IMR-90 (cell line): Measurements from ENCODE around the gene SSBP2. TPM values are rescaled to one million over a fixed set of nuclear protein-coding genes. Genes with fewer than 3 reads are reported as not detected.

Experiments used
- ATAC-seq: fragments of 200-7000 bp; cut with Tn5 transposase; 2 replicates; pipeline ENCODE4 v1.9.1; 2020; ENCODE audit warnings: low read depth, mild to moderate bottlenecking, moderate library complexity
- BruUV-seq: library from RNA; stranded (reverse); fragments of 400-500 nt; replicated peaks from 2 replicates; lab custom pipeline; 2021; lab: Mats Ljungman, UMichigan
- CTCF ChIA-PET: fragments of 300-600 bp; formaldehyde crosslinking; extraction: SDS; loops from one replicate; lab custom pipeline; 2021; ENCODE audit warnings: antibody characterized with exemption; lab: Yijun Ruan, JAX
- POLR2A ChIA-PET: fragments of 300-600 bp; sonication (Branson Sonifier 250); formaldehyde crosslinking; loops from one replicate; lab custom pipeline; 2022; ENCODE audit warnings: antibody characterized with exemption; ENCODE audit not compliant: unreplicated experiment; lab: Charles Lee
- DNase-seq: peaks from one replicate; pipeline ENCODE4 v3.0.0; 2013
- H2AFZ ChIP-seq: replicated peaks from 2 replicates; pipeline ENCODE3; 2013; ENCODE audit warnings: low read length, mild to moderate bottlenecking; ENCODE audit not compliant: poor library complexity
- H2AK5ac ChIP-seq: 2 replicates; pipeline ENCODE4 v1.6.1; 2013; ENCODE audit warnings: low read depth, low read length, inconsistent platforms
- H2AK9ac ChIP-seq: replicated peaks from 2 replicates; pipeline ENCODE3; 2013; ENCODE audit warnings: mild to moderate bottlenecking, low read depth, low read length, moderate library complexity; ENCODE audit not compliant: poor library complexity
- H2BK120ac ChIP-seq: 2 replicates; pipeline ENCODE4 v1.6.1; 2013; ENCODE audit warnings: low read depth, low read length, inconsistent platforms
- H2BK15ac ChIP-seq: 3 replicates; pipeline ENCODE4 v1.6.1; 2013; ENCODE audit warnings: low read depth, low read length, inconsistent platforms
- H2BK20ac ChIP-seq: 2 replicates; pipeline ENCODE4 v1.6.1; 2013; ENCODE audit warnings: low read depth, mild to moderate bottlenecking, inconsistent platforms, low read length, moderate library complexity
- H2BK5ac ChIP-seq: 2 replicates; pipeline ENCODE4 v1.6.1; 2013; ENCODE audit warnings: mild to moderate bottlenecking, low read depth, low read length, inconsistent platforms; ENCODE audit not compliant: poor library complexity, severe bottlenecking
- H3K14ac ChIP-seq: replicated peaks from 2 replicates; pipeline ENCODE4 v1.6.1; 2013; ENCODE audit warnings: low read depth, low read length, inconsistent platforms
- H3K18ac ChIP-seq: 2 replicates; pipeline ENCODE4 v1.6.1; 2013; ENCODE audit warnings: low read depth, low read length, control low read depth
- H3K23ac ChIP-seq: 2 replicates; pipeline ENCODE4 v1.6.1; 2013; ENCODE audit warnings: low read depth, low read length, inconsistent platforms
- H3K27ac ChIP-seq: 2 replicates; pipeline ENCODE4 v1.5.1; 2013; ENCODE audit warnings: mild to moderate bottlenecking, control low read depth, low read length; ENCODE audit not compliant: insufficient read depth
- H3K27me3 ChIP-seq: 2 replicates; pipeline ENCODE4 v1.6.1; 2013; ENCODE audit warnings: low read length; ENCODE audit not compliant: control insufficient read depth, insufficient read depth
- H3K36me3 ChIP-seq: 2 replicates; pipeline ENCODE4 v1.6.1; 2013; ENCODE audit warnings: low read length, mixed read lengths; ENCODE audit not compliant: control insufficient read depth, insufficient read depth
- H3K4ac ChIP-seq: 2 replicates; pipeline ENCODE4 v1.6.1; 2013; ENCODE audit warnings: low read depth, low read length, inconsistent platforms
- H3K4me1 ChIP-seq: 2 replicates; pipeline ENCODE4 v1.6.1; 2013; ENCODE audit warnings: low read length, mixed read lengths; ENCODE audit not compliant: control insufficient read depth, insufficient read depth
- H3K4me2 ChIP-seq: 2 replicates; pipeline ENCODE4 v1.6.1; 2013; ENCODE audit warnings: low read depth, mild to moderate bottlenecking, control low read depth, low read length, moderate library complexity
- H3K4me3 ChIP-seq: 2 replicates; pipeline ENCODE4 v1.5.1; 2013; ENCODE audit warnings: low read depth, mild to moderate bottlenecking, control low read depth, low read length, moderate library complexity; ENCODE audit not compliant: insufficient read depth
- H3K56ac ChIP-seq: 2 replicates; pipeline ENCODE4 v1.6.1; 2013; ENCODE audit warnings: low read length, inconsistent platforms; ENCODE audit not compliant: insufficient read depth; ENCODE audit errors: extremely low read depth
- H3K79me1 ChIP-seq, 2 experiments: 2 replicates each; pipeline ENCODE4 v1.6.1; 2013; ENCODE audit warnings: low read length in 2 of 2, inconsistent platforms in 1 of 2, low read depth in 1 of 2
- H3K9ac ChIP-seq: 2 replicates; pipeline ENCODE4 v1.6.1; 2013; ENCODE audit warnings: low read depth, low read length, control low read depth
- H3K9me1 ChIP-seq: 2 replicates; pipeline ENCODE4 v1.6.1; 2013; ENCODE audit warnings: low read length, inconsistent platforms; ENCODE audit not compliant: insufficient read depth
- H3K9me3 ChIP-seq: 2 replicates; pipeline ENCODE4 v1.6.1; 2013; ENCODE audit warnings: low read length; ENCODE audit not compliant: control insufficient read depth, insufficient read depth
- H4K20me1 ChIP-seq: 2 replicates; pipeline ENCODE4 v1.6.1; 2013; ENCODE audit warnings: low read length, inconsistent platforms; ENCODE audit not compliant: insufficient read depth
- H4K5ac ChIP-seq: 2 replicates; pipeline ENCODE4 v1.6.1; 2013; ENCODE audit warnings: mild to moderate bottlenecking, low read depth, low read length, control low read depth
- H4K8ac ChIP-seq, 2 experiments: 2 replicates each; pipeline ENCODE4 v1.6.1; 2013; ENCODE audit warnings: low read depth in 2 of 2, low read length in 2 of 2, control low read depth in 1 of 2, inconsistent platforms in 1 of 2
- H4K91ac ChIP-seq: 2 replicates; pipeline ENCODE4 v1.6.1; 2013; ENCODE audit warnings: low read depth, low read length, inconsistent platforms; ENCODE audit not compliant: insufficient read depth
- BHLHE40 ChIP-seq: fragments of 150-350 bp; IDR thresholded peaks from 2 replicates; pipeline ENCODE4 v1.6.1; 2016; ENCODE audit warnings: mild to moderate bottlenecking, low read depth, low read length
- CEBPB ChIP-seq: IDR thresholded peaks from 2 replicates; pipeline ENCODE4 v1.6.1; 2012; ENCODE audit warnings: low read depth, low read length, improper control_type of control experiment
- CHD1 ChIP-seq: IDR thresholded peaks from 2 replicates; pipeline ENCODE4 v1.6.1; 2012; ENCODE audit warnings: low read depth, low read length, improper control_type of control experiment
- MAFK ChIP-seq: IDR thresholded peaks from 2 replicates; pipeline ENCODE4 v1.6.1; 2012; ENCODE audit warnings: low read depth, low read length, improper control_type of control experiment
- MXI1 ChIP-seq: IDR thresholded peaks from 2 replicates; pipeline ENCODE4 v1.6.1; 2012; ENCODE audit warnings: low read depth, mild to moderate bottlenecking, low read length, moderate library complexity, borderline replicate concordance
- POLR2A ChIP-seq: IDR thresholded peaks from 2 replicates; pipeline ENCODE4 v1.6.1; 2012; ENCODE audit warnings: mild to moderate bottlenecking, low read depth, low read length
- RAD21 ChIP-seq: IDR thresholded peaks from 2 replicates; pipeline ENCODE4 v1.6.1; 2012; ENCODE audit warnings: low read length, improper control_type of control experiment
- RCOR1 ChIP-seq: IDR thresholded peaks from 2 replicates; pipeline ENCODE4 v1.6.1; 2012; ENCODE audit warnings: mild to moderate bottlenecking, low read length, improper control_type of control experiment; ENCODE audit not compliant: insufficient replicate concordance
- WGBS, 2 experiments: methylation state at CpG; one replicate each; pipeline versions ENCODE4 v1.1.5 to v1.1.7; 2013; ENCODE audit warnings: missing lambda C conversion rate in 2 of 2; ENCODE audit not compliant: insufficient read length in 1 of 2; ENCODE audit errors: extremely low coverage in 2 of 2; 5-methylcytosine and 5-hydroxymethylcytosine counted together
- dilution Hi-C: fragments of 300-500 bp; cut with HindIII; formaldehyde crosslinking; loops from one replicate; pipeline ENCODE4 v1.14.3; 2018; ENCODE audit warnings: low sequenced_read_pairs; ENCODE audit not compliant: unreplicated experiment
- in situ Hi-C: fragments of 300-500 bp; cut with MboI; formaldehyde crosslinking; loops from 3 replicates; pipeline ENCODE4 v1.14.3; 2019; ENCODE audit warnings: low sequenced_read_pairs, inconsistent platforms, mixed read lengths
- intact Hi-C: fragments of 100-400 bp; cut with micrococcal nuclease; formaldehyde crosslinking; loops from 2 replicates; pipeline ENCODE4 v1.10.0; 2022
- polyA plus RNA-seq, 3 experiments: library from polyadenylated mRNA; depleted of rRNA; stranded (reverse); fragments of >200 nt; gene quantifications; 2 replicates each; pipeline ENCODE4 v1.2.3, GENCODE V29; 2012; ENCODE audit warnings: low replicate concordance in 1 of 3
- total RNA-seq: library from RNA; depleted of rRNA; stranded (reverse); fragments of >200 nt; gene quantifications from 2 replicates; pipeline ENCODE4 v1.2.3, GENCODE V29; 2012
- TF ChIP-seq, protein P1 (sequence below): fragments of 150-350 bp; IDR thresholded peaks from 2 replicates; pipeline ENCODE4 v1.6.1; 2016; ENCODE audit warnings: low read depth, mild to moderate bottlenecking, low read length, moderate library complexity, borderline replicate concordance

Gene SSBP2
- total and polyA plus RNA-seq, 2 of the 4 experiments (the other 2 are of a cell fraction), result 38.4 to 42.7 TPM

DNA sequence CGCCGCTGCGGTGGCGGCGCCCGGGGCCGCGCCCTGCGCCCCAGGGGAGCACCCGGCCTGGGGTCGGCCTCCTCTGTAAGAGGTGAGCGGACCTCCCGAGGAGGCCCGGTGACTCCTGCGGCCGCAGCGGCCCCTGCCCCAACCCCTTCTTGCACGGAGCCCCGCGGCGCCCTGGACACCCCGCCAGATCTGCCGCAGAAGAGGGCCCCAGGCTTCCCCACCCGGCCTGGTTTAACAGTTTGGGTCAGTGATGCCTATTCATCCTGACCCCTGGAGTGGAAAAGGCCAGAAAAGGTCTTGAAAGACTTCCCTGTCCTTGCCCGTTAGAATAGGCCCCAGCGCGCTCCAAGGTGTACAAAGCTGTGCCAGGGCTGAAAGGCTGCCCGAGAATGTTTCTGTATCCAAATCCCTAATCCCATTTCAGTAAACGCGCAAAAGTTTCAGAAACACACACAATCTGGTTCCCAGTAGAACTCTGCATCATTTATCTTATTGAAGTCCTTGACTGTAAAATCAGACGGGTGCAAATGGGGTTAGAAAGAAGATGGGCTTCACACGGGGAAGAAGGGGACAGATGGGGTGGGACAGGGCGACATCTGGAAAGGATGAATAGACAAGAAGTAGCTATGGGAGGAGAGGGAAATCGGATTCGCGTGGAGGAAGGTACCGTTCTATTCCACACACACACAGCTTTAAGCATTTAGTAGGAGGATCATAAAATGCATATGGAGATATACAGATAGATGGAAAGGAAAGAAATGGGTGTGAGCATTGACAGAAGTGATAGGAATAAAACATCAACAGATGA, 1.1 kb upstream of the SSBP2 start:
- Histone ChIP-seq H3K36me3 (no peaks in the 10 kb centered on the region), H2BK120ac (peak overlapping the region; percentile 91), H4K8ac (peak overlapping the region; percentile 84 to 95), H4K91ac (peak overlapping the region; percentile 96), H3K9me3 (no peaks in the 10 kb centered on the region), H3K56ac (no peak overlapping the region), H3K4me3 (peak overlapping the region; percentile 37; the same call in 1 of the 2 replicates), H3K27ac (peak overlapping the region; percentile 93), H4K20me1 (no peaks in the 10 kb centered on the region), H2BK5ac (peak overlapping the region; percentile 92), H2AK9ac (peak overlapping the region; percentile 95), H3K27me3 (no peaks in the 10 kb centered on the region), H2AFZ (peak overlapping the region; percentile 97), H3K79me1 (peaks cover 4 to 15% of the 10 kb centered on the region in 2 experiments), H3K4ac (peak overlapping the region; percentile 91), H3K9ac (peak overlapping the region; percentile 73), H4K5ac (peak overlapping the region; percentile 87), H3K4me1 (peaks cover 4% of the 10 kb centered on the region), H3K4me2 (peak overlapping the region; percentile 43), H2AK5ac (peak overlapping the region; percentile 88; the same call in 1 of the 2 replicates), H3K9me1 (peaks cover 5% of the 10 kb centered on the region), H3K18ac (peak overlapping the region; percentile 80), H3K14ac (peak overlapping the region; percentile 84), H3K23ac (peak overlapping the region; percentile 80), H2BK15ac (peak overlapping the region; percentile 94; the same call in 2 of the 3 replicates), H2BK20ac (peak overlapping the region; percentile 85)
- ChIA-PET CTCF (interaction anchor here (0.9 to 1.1 kb wide), 2 partner anchors 33 to 414 kb away, joined by 3 read pairs; no protein-coding TSS in a partner anchor), POLR2A (interaction anchor here (2.3 kb wide), 2 partner anchors 27 to 100 kb away, joined by 5 to 29 read pairs; no protein-coding TSS in a partner anchor)
- BruUV-seq, result no TSS peak
- no peak for DNase-seq
- ATAC-seq, result no peak
- 43% methylated on average over 1 of the region's 37 CpGs; no CpG with 5 or more reads in 1 of the 2 experiments for WGBS, 2 experiments
- dilution Hi-C loops, result no loop called here
- intact Hi-C loops, result loop anchor here (1.0 to 10.0 kb wide), 8 partner anchors 35 to 473 kb away; partner anchors contain the start of gene ZCCHC9
- in situ Hi-C loops, result loop anchor here (25.0 kb wide), 1 partner anchor 410 kb away; no protein-coding TSS in a partner anchor
- TF ChIP-seq BHLHE40 (no peak), POLR2A (no peak), MAFK (no peak), CEBPB (no peak), RCOR1 (no peak), RAD21 (no peak), CHD1 (no peak), MXI1 (no peak)
- TF ChIP-seq, protein P1, sequence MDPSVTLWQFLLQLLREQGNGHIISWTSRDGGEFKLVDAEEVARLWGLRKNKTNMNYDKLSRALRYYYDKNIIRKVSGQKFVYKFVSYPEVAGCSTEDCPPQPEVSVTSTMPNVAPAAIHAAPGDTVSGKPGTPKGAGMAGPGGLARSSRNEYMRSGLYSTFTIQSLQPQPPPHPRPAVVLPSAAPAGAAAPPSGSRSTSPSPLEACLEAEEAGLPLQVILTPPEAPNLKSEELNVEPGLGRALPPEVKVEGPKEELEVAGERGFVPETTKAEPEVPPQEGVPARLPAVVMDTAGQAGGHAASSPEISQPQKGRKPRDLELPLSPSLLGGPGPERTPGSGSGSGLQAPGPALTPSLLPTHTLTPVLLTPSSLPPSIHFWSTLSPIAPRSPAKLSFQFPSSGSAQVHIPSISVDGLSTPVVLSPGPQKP, result no peak
